HepG2 (cell line): ENCODE results near the gene ATP2B2. TPM values are rescaled to one million over a fixed set of nuclear protein-coding genes. Genes with fewer than 3 reads are reported as not detected.

Experiments used
- ATAC-seq: fragments of 200-7000 bp; cut with Tn5 transposase; 3 replicates; pipeline ENCODE4 v1.9.1; 2020; ENCODE audit warnings: mild to moderate bottlenecking, moderate library complexity
- BruUV-seq: library from RNA; stranded (reverse); fragments of 400-500 nt; replicated peaks from 2 replicates; lab custom pipeline; 2021; lab: Mats Ljungman, UMichigan
- CTCF ChIA-PET: fragments of 300-600 bp; formaldehyde crosslinking; extraction: SDS; loops from one replicate; lab custom pipeline; 2021; ENCODE audit warnings: low total read pairs, inconsistent platforms, low intra/inter-chr PET ratio; lab: Yijun Ruan, JAX
- POLR2A ChIA-PET: fragments of 350-600 bp; sonication (Branson Sonifier 250); formaldehyde crosslinking; loops from one replicate; lab custom pipeline; 2020; ENCODE audit warnings: antibody characterized with exemption, inconsistent platforms; lab: Yijun Ruan, JAX
- DNase-seq: peaks from one replicate; pipeline ENCODE4 v3.0.0-alpha.2; 2015; ENCODE audit warnings: low spot score
- FAIRE-seq: peaks from 3 replicates; lab custom pipeline; 2011; peaks lifted over from hg19 to GRCh38; lab: Jason Lieb, UNC
- H2AFZ ChIP-seq: one replicate; pipeline ENCODE4 v1.6.1; 2011; ENCODE audit warnings: low read length, inconsistent platforms
- H3K27ac ChIP-seq: fragments of 300-600 bp; 3 replicates; pipeline ENCODE4 v1.8.0; 2011; ENCODE audit warnings: mixed run types, mild to moderate bottlenecking, mixed read lengths, low read length, inconsistent platforms; ENCODE audit not compliant: insufficient read depth; ENCODE audit errors: extremely low read length
- H3K27me3 ChIP-seq, 2 experiments: fragments of 200-600 bp in 1 of 2; 2 replicates in 1 of 2; 3 replicates in 1 of 2; pipeline versions ENCODE4 v1.6.0 to v1.8.0; 2011; ENCODE audit warnings: low read length in 2 of 2, mild to moderate bottlenecking in 2 of 2, moderate library complexity in 2 of 2, inconsistent platforms in 1 of 2; ENCODE audit not compliant: insufficient read depth in 2 of 2, control insufficient read depth in 1 of 2
- H3K36me3 ChIP-seq, 2 experiments: fragments of 200-600 bp in 1 of 2; replicated peaks in 1 of 2; 2 replicates in 1 of 2; 3 replicates in 1 of 2; pipeline versions ENCODE4 v1.5.1 to v1.8.0; 2011; ENCODE audit warnings: low read length in 2 of 2, inconsistent platforms in 1 of 2; ENCODE audit not compliant: insufficient read depth in 2 of 2, control insufficient read depth in 1 of 2
- H3K4me1 ChIP-seq: 2 replicates; pipeline ENCODE4 v1.5.1; 2012; ENCODE audit warnings: low read length, inconsistent platforms; ENCODE audit not compliant: insufficient read depth
- H3K4me2 ChIP-seq: 2 replicates; pipeline ENCODE4 v1.6.0; 2011; ENCODE audit warnings: low read depth, low read length, inconsistent platforms
- H3K4me3 ChIP-seq, 3 experiments: fragments of 200-600 bp in 1 of 3; sonication (generic), shearing (Covaris generic) in 1 of 3; replicated peaks in 1 of 3; 2 replicates each; pipeline ENCODE4 v1.5.1; 2011 to 2016; ENCODE audit warnings: low read length in 3 of 3, inconsistent platforms in 2 of 3, low read depth in 2 of 3, mild to moderate bottlenecking in 2 of 3, control low read depth in 1 of 3, mixed read lengths in 1 of 3; ENCODE audit not compliant: insufficient read depth in 1 of 3
- H3K79me2 ChIP-seq: one replicate; pipeline ENCODE4 v1.6.1; 2011; ENCODE audit warnings: low read length, inconsistent platforms; ENCODE audit not compliant: insufficient read depth
- H3K9ac ChIP-seq: 2 replicates; pipeline ENCODE4 v1.6.0; 2011; ENCODE audit warnings: mild to moderate bottlenecking, low read depth, low read length, inconsistent platforms; ENCODE audit not compliant: insufficient read depth
- H3K9me3 ChIP-seq: 2 replicates; pipeline ENCODE4 v1.5.1; 2012; ENCODE audit warnings: mild to moderate bottlenecking, low read length
- H4K20me1 ChIP-seq: 2 replicates; pipeline ENCODE4 v1.6.0; 2011; ENCODE audit warnings: inconsistent platforms, mild to moderate bottlenecking, low read length, moderate library complexity; ENCODE audit not compliant: insufficient read depth
- CBX1 ChIP-seq: IDR thresholded peaks from one replicate; pipeline ENCODE4 v1.6.1; 2016; ENCODE audit warnings: antibody characterized with exemption, low read depth
- CENPX ChIP-seq: sonication (generic); formaldehyde crosslinking; IDR thresholded peaks from 2 replicates; pipeline ENCODE4 v1.9.0; 2021; ENCODE audit warnings: mild to moderate bottlenecking, missing genetic modification reagents, moderate library complexity
- GPN1 ChIP-seq: sonication (generic); formaldehyde crosslinking; IDR thresholded peaks from 2 replicates; pipeline ENCODE4 v1.5.1; 2020; ENCODE audit warnings: missing genetic modification reagents, borderline replicate concordance
- GTF3A ChIP-seq: sonication (generic); formaldehyde crosslinking; conservative IDR thresholded peaks from 2 replicates; pipeline ENCODE4 v1.4.0; 2020; ENCODE audit warnings: mild to moderate bottlenecking, missing genetic modification reagents
- JUNB ChIP-seq: sonication (generic); formaldehyde crosslinking; IDR thresholded peaks from 2 replicates; pipeline ENCODE4 v1.8.0; 2022; ENCODE audit warnings: missing genetic modification reagents, mild to moderate bottlenecking, borderline replicate concordance
- PTBP1 ChIP-seq: fragments of 200-400 bp; formaldehyde crosslinking; IDR thresholded peaks from 2 replicates; pipeline ENCODE4 v1.6.1; 2018; ENCODE audit warnings: low read length, low read depth; ENCODE audit not compliant: poor library complexity, severe bottlenecking
- ZNF331 ChIP-seq: sonication (generic); formaldehyde crosslinking; IDR thresholded peaks from 2 replicates; pipeline ENCODE4 v1.4.0; 2020; ENCODE audit warnings: missing genetic modification reagents
- ZNF430 ChIP-seq: sonication (generic); formaldehyde crosslinking; IDR thresholded peaks from 2 replicates; pipeline ENCODE4 v1.9.0; 2021; ENCODE audit warnings: mild to moderate bottlenecking, missing genetic modification reagents
- WGBS: methylation state at CpG from one replicate; pipeline ENCODE4 v1.1.6; 2017; ENCODE audit warnings: low lambda C conversion rate; 5-methylcytosine and 5-hydroxymethylcytosine counted together
- in situ Hi-C: cut with HindIII; loops from 2 replicates; pipeline ENCODE4 v1.10.0; 2017; ENCODE audit warnings: low pct_unique_long_range_greater_than_20kb; ENCODE audit not compliant: extremely low pct_ligation_motif_present
- intact Hi-C: fragments of 100-400 bp; cut with micrococcal nuclease; formaldehyde crosslinking; loops from one replicate; pipeline ENCODE4 v1.10.0; 2022; ENCODE audit not compliant: unreplicated experiment
- polyA plus RNA-seq, 8 experiments: library from polyadenylated mRNA; depleted of rRNA in 3 of 8; stranded (reverse) in 7 of 8; unstranded in 1 of 8; fragments of >200 nt; fragmentation: Illumina TruSeq in 4 of 8; extraction: Trizol in 4 of 8; gene quantifications; 2 replicates each; pipeline versions ENCODE4 v1.2.1 to v1.2.3, GENCODE V29; 2011 to 2016; ENCODE audit warnings: low read depth in 4 of 8, missing spikeins in 1 of 8, mixed read lengths in 1 of 8; ENCODE audit not compliant: insufficient read depth in 1 of 8
- total RNA-seq, 5 experiments: library from RNA; depleted of rRNA; stranded (reverse); fragments of >200 nt; fragmentation: Illumina TruSeq; extraction: Trizol; gene quantifications; 2 replicates each; pipeline ENCODE4 v1.2.3, GENCODE V29; 2016; ENCODE audit warnings: low read depth in 1 of 5
- TF ChIP-seq, protein P1 (sequence below): sonication (generic); formaldehyde crosslinking; IDR thresholded peaks from 2 replicates; pipeline ENCODE4 v1.4.0; 2020; ENCODE audit warnings: low read depth, mild to moderate bottlenecking, missing genetic modification reagents
- TF ChIP-seq, protein P2 (sequence below): IDR thresholded peaks from 2 replicates; pipeline ENCODE4 v1.6.1; 2016; ENCODE audit warnings: low read depth
- TF ChIP-seq, protein P3 (sequence below): sonication (generic); formaldehyde crosslinking; conservative IDR thresholded peaks from 2 replicates; pipeline ENCODE4 v1.8.0; 2022; ENCODE audit warnings: mild to moderate bottlenecking, moderate library complexity, missing genetic modification reagents
- TF ChIP-seq, protein P4 (sequence below): sonication (generic); formaldehyde crosslinking; IDR thresholded peaks from 2 replicates; pipeline ENCODE4 v1.4.0; 2020; ENCODE audit warnings: missing genetic modification reagents

ATP2B2 gene
- total and polyA plus RNA-seq, 2 of the 13 experiments (the other 11 are each of a cell fraction or from before 2014, with no cell fraction given), result 1.5 to 2.3 TPM

DNA sequence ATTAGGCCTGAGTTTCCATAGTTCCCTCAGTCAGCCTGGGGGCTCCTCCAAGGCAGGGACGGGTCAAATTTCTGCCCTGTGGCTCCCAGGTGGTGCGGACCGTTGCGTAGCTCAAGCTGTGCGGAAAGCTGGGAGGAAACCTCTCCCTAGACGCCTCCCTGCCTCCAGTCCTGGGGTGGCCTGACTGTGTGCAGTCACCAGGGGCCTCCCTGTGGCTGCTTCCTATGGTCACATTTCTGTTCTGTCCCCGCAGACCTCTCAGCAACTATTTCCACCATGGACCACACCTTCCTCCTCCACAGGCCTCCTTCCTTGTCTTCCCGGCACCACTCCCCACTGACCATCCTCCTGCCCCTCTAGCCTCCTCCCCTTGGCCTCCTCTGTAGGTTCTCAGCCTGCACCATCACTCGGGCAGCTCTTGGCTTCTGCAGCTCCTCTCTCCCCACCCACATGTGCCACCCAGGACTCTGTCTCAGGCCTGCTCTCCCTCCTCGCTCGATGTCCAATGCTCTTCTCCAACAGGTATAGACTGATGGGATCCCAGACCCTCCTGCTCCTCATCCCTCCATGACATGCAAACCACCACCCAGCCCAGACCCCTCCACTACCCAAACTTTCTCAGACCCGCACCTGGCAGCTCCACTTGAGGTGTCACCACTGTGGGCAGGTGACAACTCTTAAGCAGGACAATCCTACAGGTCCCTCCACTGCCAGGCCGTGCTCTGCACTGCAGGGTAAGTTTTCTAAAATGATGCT, 157.6 kb downstream of the ATP2B2 start:
- Histone ChIP-seq H3K79me2 (no peaks in the 10 kb centered on the region), H2AFZ (no peak overlapping the region), H3K4me1 (no peaks in the 10 kb centered on the region), H4K20me1 (no peaks in the 10 kb centered on the region), H3K27me3 (peaks cover 2 to 22% of the 10 kb centered on the region in 2 experiments; a peak in 4 of 5 replicates), H3K4me2 (no peak overlapping the region), H3K9ac (no peak overlapping the region), H3K27ac (no peak overlapping the region), H3K36me3 (no peaks in the 10 kb centered on the region), H3K4me3 (no peak overlapping the region), H3K9me3 (no peaks in the 10 kb centered on the region)
- BruUV-seq, result no TSS peak
- DNase-seq (no peak), FAIRE-seq (no peak), ATAC-seq (no peak)
- CTCF ChIA-PET, result no interaction called here
- POLR2A ChIA-PET, result no interaction called here
- in situ Hi-C loops (no loop called here), intact Hi-C loops (no loop called here)
- 32% methylated on average over 11 of the region's 13 CpGs for WGBS
- TF ChIP-seq, protein P1, sequence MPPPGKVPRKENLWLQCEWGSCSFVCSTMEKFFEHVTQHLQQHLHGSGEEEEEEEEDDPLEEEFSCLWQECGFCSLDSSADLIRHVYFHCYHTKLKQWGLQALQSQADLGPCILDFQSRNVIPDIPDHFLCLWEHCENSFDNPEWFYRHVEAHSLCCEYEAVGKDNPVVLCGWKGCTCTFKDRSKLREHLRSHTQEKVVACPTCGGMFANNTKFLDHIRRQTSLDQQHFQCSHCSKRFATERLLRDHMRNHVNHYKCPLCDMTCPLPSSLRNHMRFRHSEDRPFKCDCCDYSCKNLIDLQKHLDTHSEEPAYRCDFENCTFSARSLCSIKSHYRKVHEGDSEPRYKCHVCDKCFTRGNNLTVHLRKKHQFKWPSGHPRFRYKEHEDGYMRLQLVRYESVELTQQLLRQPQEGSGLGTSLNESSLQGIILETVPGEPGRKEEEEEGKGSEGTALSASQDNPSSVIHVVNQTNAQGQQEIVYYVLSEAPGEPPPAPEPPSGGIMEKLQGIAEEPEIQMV, result no peak
- TF ChIP-seq CENPX, result no peak
- TF ChIP-seq, protein P2, sequence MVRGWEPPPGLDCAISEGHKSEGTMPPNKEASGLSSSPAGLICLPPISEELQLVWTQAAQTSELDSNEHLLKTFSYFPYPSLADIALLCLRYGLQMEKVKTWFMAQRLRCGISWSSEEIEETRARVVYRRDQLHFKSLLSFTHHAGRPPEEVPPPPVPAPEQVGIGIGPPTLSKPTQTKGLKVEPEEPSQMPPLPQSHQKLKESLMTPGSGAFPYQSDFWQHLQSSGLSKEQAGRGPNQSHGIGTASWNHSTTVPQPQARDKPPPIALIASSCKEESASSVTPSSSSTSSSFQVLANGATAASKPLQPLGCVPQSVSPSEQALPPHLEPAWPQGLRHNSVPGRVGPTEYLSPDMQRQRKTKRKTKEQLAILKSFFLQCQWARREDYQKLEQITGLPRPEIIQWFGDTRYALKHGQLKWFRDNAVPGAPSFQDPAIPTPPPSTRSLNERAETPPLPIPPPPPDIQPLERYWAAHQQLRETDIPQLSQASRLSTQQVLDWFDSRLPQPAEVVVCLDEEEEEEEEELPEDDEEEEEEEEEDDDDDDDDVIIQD, result no peak
- TF ChIP-seq PTBP1, result no peak
- TF ChIP-seq, protein P3, sequence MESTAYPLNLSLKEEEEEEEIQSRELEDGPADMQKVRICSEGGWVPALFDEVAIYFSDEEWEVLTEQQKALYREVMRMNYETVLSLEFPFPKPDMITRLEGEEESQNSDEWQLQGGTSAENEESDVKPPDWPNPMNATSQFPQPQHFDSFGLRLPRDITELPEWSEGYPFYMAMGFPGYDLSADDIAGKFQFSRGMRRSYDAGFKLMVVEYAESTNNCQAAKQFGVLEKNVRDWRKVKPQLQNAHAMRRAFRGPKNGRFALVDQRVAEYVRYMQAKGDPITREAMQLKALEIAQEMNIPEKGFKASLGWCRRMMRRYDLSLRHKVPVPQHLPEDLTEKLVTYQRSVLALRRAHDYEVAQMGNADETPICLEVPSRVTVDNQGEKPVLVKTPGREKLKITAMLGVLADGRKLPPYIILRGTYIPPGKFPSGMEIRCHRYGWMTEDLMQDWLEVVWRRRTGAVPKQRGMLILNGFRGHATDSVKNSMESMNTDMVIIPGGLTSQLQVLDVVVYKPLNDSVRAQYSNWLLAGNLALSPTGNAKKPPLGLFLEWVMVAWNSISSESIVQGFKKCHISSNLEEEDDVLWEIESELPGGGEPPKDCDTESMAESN (CRISPR knock-in tag), result no peak
- TF ChIP-seq GTF3A (CRISPR knock-in tag), result no peak
- no peak for TF ChIP-seq ZNF331 (CRISPR knock-in tag)
- no peak for TF ChIP-seq ZNF430 (CRISPR knock-in tag)
- no peak for TF ChIP-seq CBX1
- TF ChIP-seq, protein P4, sequence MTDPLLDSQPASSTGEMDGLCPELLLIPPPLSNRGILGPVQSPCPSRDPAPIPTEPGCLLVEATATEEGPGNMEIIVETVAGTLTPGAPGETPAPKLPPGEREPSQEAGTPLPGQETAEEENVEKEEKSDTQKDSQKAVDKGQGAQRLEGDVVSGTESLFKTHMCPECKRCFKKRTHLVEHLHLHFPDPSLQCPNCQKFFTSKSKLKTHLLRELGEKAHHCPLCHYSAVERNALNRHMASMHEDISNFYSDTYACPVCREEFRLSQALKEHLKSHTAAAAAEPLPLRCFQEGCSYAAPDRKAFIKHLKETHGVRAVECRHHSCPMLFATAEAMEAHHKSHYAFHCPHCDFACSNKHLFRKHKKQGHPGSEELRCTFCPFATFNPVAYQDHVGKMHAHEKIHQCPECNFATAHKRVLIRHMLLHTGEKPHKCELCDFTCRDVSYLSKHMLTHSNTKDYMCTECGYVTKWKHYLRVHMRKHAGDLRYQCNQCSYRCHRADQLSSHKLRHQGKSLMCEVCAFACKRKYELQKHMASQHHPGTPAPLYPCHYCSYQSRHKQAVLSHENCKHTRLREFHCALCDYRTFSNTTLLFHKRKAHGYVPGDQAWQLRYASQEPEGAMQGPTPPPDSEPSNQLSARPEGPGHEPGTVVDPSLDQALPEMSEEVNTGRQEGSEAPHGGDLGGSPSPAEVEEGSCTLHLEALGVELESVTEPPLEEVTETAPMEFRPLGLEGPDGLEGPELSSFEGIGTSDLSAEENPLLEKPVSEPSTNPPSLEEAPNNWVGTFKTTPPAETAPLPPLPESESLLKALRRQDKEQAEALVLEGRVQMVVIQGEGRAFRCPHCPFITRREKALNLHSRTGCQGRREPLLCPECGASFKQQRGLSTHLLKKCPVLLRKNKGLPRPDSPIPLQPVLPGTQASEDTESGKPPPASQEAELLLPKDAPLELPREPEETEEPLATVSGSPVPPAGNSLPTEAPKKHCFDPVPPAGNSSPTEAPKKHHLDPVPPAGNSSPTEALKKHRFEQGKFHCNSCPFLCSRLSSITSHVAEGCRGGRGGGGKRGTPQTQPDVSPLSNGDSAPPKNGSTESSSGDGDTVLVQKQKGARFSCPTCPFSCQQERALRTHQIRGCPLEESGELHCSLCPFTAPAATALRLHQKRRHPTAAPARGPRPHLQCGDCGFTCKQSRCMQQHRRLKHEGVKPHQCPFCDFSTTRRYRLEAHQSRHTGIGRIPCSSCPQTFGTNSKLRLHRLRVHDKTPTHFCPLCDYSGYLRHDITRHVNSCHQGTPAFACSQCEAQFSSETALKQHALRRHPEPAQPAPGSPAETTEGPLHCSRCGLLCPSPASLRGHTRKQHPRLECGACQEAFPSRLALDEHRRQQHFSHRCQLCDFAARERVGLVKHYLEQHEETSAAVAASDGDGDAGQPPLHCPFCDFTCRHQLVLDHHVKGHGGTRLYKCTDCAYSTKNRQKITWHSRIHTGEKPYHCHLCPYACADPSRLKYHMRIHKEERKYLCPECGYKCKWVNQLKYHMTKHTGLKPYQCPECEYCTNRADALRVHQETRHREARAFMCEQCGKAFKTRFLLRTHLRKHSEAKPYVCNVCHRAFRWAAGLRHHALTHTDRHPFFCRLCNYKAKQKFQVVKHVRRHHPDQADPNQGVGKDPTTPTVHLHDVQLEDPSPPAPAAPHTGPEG (CRISPR knock-in tag), result no peak
- TF ChIP-seq JUNB (CRISPR knock-in tag), result no peak
- TF ChIP-seq GPN1, result no peak
